GM06990 (cell line): ENCODE data around the gene EFCAB11.
"Not testable (repeated sequence)": the region's sequence is repeated elsewhere in the genome, so short reads cannot be mapped to it uniquely, and the experiment has no call there.

Experiments used
- DNase-seq: peaks from one replicate; pipeline ENCODE4 v3.0.0-alpha.2; 2011; ENCODE audit not compliant: insufficient read length; ENCODE audit errors: extremely low read depth
- H3K27me3 ChIP-seq: replicated peaks from 2 replicates; pipeline ENCODE4 v1.6.0; 2011; ENCODE audit warnings: low read length; ENCODE audit not compliant: control insufficient read depth, insufficient read depth
- H3K36me3 ChIP-seq: 2 replicates; pipeline ENCODE4 v1.5.1; 2011; ENCODE audit warnings: low read length; ENCODE audit not compliant: control insufficient read depth, insufficient read depth
- H3K4me3 ChIP-seq: replicated peaks from 2 replicates; pipeline ENCODE4 v1.5.1; 2011; ENCODE audit warnings: low read depth, mild to moderate bottlenecking, control low read depth, low read length
- CTCF ChIP-seq: IDR thresholded peaks from 2 replicates; pipeline ENCODE4 v1.5.1; 2011; ENCODE audit warnings: low read length, control low read depth, mild to moderate bottlenecking, inconsistent platforms; ENCODE audit not compliant: insufficient read depth, poor library complexity, severe bottlenecking

EFCAB11 gene

GRCh38 chr14:89881839-89882238 is 72.7 kb downstream of the EFCAB11 start:
- H3K27me3 ChIP-seq = no peaks in the 10 kb centered on the region
- TF ChIP-seq CTCF = no peak

GRCh38 chr14:89874091-89874490 is 80.4 kb downstream of the EFCAB11 start:
- not testable (repeated sequence) for DNase-seq, H3K4me3 ChIP-seq, H3K27me3 ChIP-seq, H3K36me3 ChIP-seq

More at GRCh38 chr14:89881839-89882238, 72.7 kb downstream of the EFCAB11 start:
- DNase-seq = peak; percentile 8
- no peak overlapping the region for H3K4me3 ChIP-seq
- H3K36me3 ChIP-seq = no peaks in the 10 kb centered on the region

GRCh38 chr14:89870316-89870715 is 84.2 kb downstream of the EFCAB11 start:
- no peaks in the 10 kb centered on the region for H3K27me3 ChIP-seq
- H3K36me3 ChIP-seq = no peaks in the 10 kb centered on the region
- no peak overlapping the region for H3K4me3 ChIP-seq
- DNase-seq = no peak
- TF ChIP-seq CTCF = no peak

- no peak for DNase-seq
- TF ChIP-seq CTCF = no peak
- Histone ChIP-seq H3K27me3 (no peaks in the 10 kb centered on the region), H3K4me3 (no peak overlapping the region), H3K36me3 (no peaks in the 10 kb centered on the region)
These were observed 84.9 kb downstream of the EFCAB11 start for GRCh38 chr14:89869606-89870005.

- Histone ChIP-seq H3K36me3 (no peaks in the 10 kb centered on the region), H3K27me3 (no peaks in the 10 kb centered on the region), H3K4me3 (no peak overlapping the region)
- no peak for DNase-seq
- no peak for TF ChIP-seq CTCF
These were observed 88.1 kb downstream of the EFCAB11 start for GRCh38 chr14:89866458-89866857.

GRCh38 chr14:89865153-89865552 is 89.4 kb downstream of the EFCAB11 start:
- H3K4me3 ChIP-seq = no peak overlapping the region
- TF ChIP-seq CTCF = no peak
- H3K36me3 ChIP-seq = no peaks in the 10 kb centered on the region

More at GRCh38 chr14:89865153-89865552, 89.4 kb downstream of the EFCAB11 start:
- H3K27me3 ChIP-seq = no peaks in the 10 kb centered on the region
- DNase-seq = no peak
